GM12872 (cell line): ENCODE data around the gene PROCA1.
A peak's percentile ranks its signal among the peaks of the same experiment; 100 is the strongest.

Experiments used
- TF ChIP-seq, protein P1 (sequence below): IDR thresholded peaks from 3 replicates; pipeline ENCODE4 v1.5.1; 2011; ENCODE audit warnings: low read depth, mild to moderate bottlenecking, low read length, moderate library complexity; ENCODE audit not compliant: insufficient read depth

The PROCA1 gene

DNA sequence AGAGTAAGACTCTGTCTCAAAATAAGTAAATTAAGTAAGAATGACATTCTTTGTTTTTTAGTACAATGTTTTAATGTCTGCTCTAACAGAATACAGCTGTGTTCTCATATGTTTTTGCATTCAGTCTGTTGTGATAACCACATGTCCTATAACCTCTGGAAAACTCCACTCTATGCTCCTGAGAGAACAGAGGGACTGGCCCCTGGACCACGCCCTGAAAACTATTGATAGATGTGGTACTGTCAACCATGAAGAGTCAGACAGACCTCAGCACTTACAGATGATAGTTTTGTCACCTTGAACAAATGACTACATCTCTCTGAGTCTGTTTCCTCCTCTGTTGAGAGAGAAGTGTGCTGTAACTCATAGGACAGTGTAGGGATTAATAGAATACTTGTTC is 41.8 kb downstream of the PROCA1 start:
- TF ChIP-seq, protein P1, sequence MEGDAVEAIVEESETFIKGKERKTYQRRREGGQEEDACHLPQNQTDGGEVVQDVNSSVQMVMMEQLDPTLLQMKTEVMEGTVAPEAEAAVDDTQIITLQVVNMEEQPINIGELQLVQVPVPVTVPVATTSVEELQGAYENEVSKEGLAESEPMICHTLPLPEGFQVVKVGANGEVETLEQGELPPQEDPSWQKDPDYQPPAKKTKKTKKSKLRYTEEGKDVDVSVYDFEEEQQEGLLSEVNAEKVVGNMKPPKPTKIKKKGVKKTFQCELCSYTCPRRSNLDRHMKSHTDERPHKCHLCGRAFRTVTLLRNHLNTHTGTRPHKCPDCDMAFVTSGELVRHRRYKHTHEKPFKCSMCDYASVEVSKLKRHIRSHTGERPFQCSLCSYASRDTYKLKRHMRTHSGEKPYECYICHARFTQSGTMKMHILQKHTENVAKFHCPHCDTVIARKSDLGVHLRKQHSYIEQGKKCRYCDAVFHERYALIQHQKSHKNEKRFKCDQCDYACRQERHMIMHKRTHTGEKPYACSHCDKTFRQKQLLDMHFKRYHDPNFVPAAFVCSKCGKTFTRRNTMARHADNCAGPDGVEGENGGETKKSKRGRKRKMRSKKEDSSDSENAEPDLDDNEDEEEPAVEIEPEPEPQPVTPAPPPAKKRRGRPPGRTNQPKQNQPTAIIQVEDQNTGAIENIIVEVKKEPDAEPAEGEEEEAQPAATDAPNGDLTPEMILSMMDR, result no peak

DNA sequence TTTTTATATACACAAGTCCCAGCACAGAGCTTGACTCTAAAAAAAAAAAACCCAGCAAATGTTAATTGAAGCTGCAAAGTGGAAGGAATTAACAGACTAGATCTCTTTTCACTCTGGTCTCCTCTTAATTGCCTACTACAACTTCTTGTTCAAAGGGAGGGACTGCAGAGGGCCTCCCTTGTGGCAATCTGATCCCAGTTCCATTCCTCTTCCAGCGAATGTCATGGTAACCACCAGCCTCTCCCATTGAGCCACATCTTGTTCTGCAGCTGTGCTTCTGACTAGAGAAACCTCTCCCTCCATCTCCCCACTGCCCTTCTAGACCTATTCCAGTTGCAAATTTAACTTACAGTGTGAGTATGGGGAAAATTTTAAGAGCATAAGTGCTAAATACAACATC is 43.8 kb downstream of the PROCA1 start:
- TF ChIP-seq, protein P1, result no peak

DNA sequence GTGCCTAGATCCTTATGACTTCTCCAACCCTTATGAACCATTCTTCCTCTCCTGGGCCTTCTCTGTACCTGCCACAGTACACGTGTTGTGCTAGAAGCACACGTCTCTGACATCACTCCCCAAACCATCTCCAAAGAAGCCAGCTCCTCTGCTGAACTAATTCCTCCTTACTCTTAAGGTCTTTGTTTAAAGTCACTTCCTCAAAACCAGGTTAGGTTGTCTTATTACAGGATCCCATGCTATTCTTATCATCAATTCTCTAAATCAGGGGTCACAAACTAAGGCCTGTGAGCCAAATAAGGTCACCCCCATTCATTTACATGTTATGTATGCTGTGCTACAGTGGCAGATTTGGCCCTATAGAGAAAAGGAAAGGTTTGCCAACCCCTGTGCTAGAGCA is 45.7 kb downstream of the PROCA1 start:
- TF ChIP-seq, protein P1, result no peak

DNA sequence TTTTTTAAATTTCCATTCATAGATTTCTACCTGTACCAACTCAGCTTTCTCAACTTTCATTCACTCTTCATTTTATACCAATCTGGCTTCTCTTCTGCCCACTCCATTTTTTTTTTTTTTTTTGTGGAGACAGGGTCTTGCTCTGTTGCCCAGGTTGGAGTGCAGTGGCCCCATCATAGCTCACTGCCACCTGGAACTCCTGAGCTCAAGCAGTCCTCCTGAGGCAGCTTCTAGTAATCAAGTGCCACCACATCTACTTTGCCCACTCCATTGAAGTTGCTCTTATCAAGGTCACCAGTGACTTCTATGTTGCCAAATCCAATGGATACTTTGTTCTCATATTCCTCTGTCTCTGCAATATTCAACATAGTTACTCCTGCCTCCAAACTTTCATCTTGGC is 48.0 kb downstream of the PROCA1 start:
- TF ChIP-seq, protein P1, result no peak

DNA sequence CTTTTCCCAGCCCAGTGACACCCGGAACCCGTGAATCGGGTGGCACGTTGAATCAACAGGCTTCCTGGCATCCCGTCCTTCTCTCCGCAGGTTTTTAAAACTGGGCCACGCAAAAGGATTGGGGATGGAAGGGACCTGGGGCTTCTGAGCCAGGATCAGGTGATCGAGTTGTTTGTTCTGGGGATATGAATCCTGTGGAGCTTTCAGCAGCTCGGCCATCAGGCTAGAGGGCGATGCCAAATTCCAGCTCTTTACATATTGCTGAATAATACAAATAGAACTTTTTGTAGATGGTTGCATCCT is 49.2 kb downstream of the PROCA1 start:
- TF ChIP-seq, protein P1, result no peak

DNA sequence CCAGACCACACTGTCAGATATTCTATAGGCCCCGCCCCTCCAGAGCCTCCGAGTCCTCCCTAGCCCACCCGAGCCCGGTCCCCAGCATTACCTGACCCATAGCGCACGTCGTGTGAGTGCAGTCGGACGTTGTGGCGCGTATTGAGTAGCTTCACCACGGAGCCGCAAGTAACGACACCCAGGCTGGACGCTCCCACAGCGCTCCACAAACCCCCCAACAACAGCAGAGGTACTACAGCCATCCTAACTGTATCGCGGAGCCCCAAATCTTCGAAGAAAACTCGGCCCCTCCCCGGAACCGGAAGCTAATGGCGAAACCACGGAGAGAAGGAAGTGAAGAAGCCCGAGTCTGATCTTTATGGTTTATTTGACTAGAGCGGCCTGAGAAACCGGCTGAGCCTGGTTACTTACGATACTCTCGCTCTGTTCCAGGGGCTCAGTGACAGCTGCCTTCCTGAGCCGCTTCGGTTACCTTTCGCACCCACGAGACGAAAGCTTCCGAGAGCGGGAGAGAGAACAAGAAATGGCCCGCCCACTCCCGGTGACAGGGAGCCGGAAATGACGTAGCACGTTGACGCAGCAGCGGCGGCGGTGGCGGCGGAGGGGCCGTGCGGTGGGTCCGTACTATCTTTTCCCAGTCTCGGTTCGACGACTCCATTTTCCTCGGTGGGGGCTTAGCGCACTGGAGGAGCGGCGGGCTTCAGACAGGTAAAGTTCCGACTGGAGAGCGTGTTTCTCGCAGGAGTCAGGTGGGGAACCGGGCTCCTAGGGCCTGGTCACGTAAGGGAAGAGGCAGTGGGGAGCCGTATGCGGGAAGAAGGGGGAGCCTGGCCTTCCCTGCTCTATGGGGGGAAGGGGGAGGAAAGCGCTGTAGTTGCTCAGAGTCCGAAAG is 49.8 kb downstream of the PROCA1 start, which contains the start of the genes SDF2 and SUPT6H:
Gene SDF2 (minus strand): TSS at position 272 of the 892 bp plus-strand sequence. CDS start 30 bp downstream, at position 242.
Gene SUPT6H (plus strand): TSS at position 571 of the 892 bp plus-strand sequence. CDS start 11,197 bp downstream, outside the sequence.
- TF ChIP-seq, protein P1, result peak; percentile 35; the same call in 2 of the 3 replicates

DNA sequence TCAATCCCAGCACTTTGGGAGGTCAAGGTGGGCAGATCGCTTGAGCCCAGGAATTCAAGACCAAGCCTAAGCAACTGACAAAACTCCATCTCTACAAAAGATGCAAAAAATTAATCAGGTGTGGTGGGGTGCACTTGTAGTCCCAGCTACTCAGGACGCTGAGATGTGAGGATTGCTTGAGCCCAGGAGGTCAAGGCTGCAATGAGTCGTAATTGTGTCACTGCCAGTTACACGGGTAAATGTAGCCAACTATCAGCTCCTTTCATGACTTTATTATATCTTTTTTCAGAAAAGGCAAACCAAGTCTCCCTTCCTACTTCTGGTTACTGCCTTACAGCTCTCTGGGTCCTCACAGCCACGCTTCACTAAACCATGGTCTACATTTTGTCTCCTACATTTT is 53.9 kb downstream of the PROCA1 start:
- TF ChIP-seq, protein P1, result no peak
